B cell (primary cell): ENCODE data around the gene PSMD2. TPM values are rescaled to one million over a fixed set of nuclear protein-coding genes. Genes with fewer than 3 reads are reported as not detected.

Experiments used
- ATAC-seq: fragments of 200-7000 bp; cut with Tn5 transposase; one replicate; pipeline ENCODE4 v1.10.0; 2021; ENCODE audit warnings: low read depth, mild to moderate bottlenecking, moderate number of reproducible peaks, moderate library complexity
- CTCF ChIA-PET: fragments of 350-600 bp; sonication (Branson Sonifier 250); formaldehyde crosslinking; loops from one replicate; lab custom pipeline; 2021; ENCODE audit warnings: antibody characterized with exemption, inconsistent platforms; lab: Charles Lee
- POLR2A ChIA-PET: fragments of 350-600 bp; sonication (Branson Sonifier 250); formaldehyde crosslinking; loops from one replicate; lab custom pipeline; 2021; ENCODE audit warnings: antibody characterized with exemption; lab: Charles Lee
- DNase-seq: peaks from one replicate; pipeline ENCODE4 v3.0.0; 2013
- H2AFZ ChIP-seq: 2 replicates; pipeline ENCODE4 v1.6.1; 2012; ENCODE audit warnings: mild to moderate bottlenecking, low read depth, low read length; ENCODE audit not compliant: insufficient read depth, poor library complexity, severe bottlenecking
- H3K27ac ChIP-seq, 2 donors: 1 replicate in 1 of 2; 2 replicates in 1 of 2; pipeline ENCODE4 v1.5.1; 2012 to 2013; ENCODE audit warnings: low read length in 2 of 2, mild to moderate bottlenecking in 2 of 2, moderate library complexity in 1 of 2
- H3K27me3 ChIP-seq, 4 experiments: fragments of 200-600 bp in 1 of 4; sonication (generic) in 1 of 4; replicated peaks in 1 of 4; 1 replicate in 2 of 4; 2 replicates in 2 of 4; pipeline versions ENCODE4 v1.6.1 to v1.7.0; 2013 to 2016; ENCODE audit warnings: low read length in 3 of 4, mild to moderate bottlenecking in 2 of 4, mixed read lengths in 1 of 4, moderate library complexity in 1 of 4; ENCODE audit not compliant: insufficient read depth in 4 of 4, control insufficient read depth in 3 of 4; ENCODE audit errors: control extremely low read depth in 1 of 4
- H3K36me3 ChIP-seq, 2 experiments: replicated peaks in 1 of 2; 1 replicate in 1 of 2; 2 replicates in 1 of 2; pipeline versions ENCODE4 v1.6.1 to v1.7.1; 2013; ENCODE audit warnings: low read length in 1 of 2; ENCODE audit not compliant: insufficient read depth in 2 of 2, control insufficient read depth in 1 of 2; ENCODE audit errors: control extremely low read depth in 1 of 2, extremely low read depth in 1 of 2
- H3K4me1 ChIP-seq, 2 donors: fragments of 200-600 bp in 1 of 2; sonication (generic) in 1 of 2; 1 replicate in 1 of 2; 2 replicates in 1 of 2; pipeline versions ENCODE4 v1.5.1 to v1.6.1; 2013 to 2017; ENCODE audit warnings: low read length in 2 of 2; ENCODE audit not compliant: control insufficient read depth in 2 of 2, insufficient read depth in 2 of 2
- H3K4me2 ChIP-seq: replicated peaks from 2 replicates; pipeline ENCODE3; 2012; ENCODE audit warnings: mild to moderate bottlenecking, low read depth, low read length; ENCODE audit not compliant: poor library complexity, severe bottlenecking
- H3K4me3 ChIP-seq, 5 experiments: fragments of 200-600 bp in 1 of 5; sonication (generic) in 1 of 5; 1 replicate in 3 of 5; 2 replicates in 2 of 5; pipeline versions ENCODE4 v1.5.1 to v1.7.0; 2011 to 2016; ENCODE audit warnings: low read length in 4 of 5, mild to moderate bottlenecking in 4 of 5, low read depth in 2 of 5, control low read depth in 1 of 5, moderate library complexity in 1 of 5; ENCODE audit not compliant: insufficient read depth in 1 of 5; ENCODE audit errors: control extremely low read depth in 1 of 5, extremely low read depth in 1 of 5
- H3K79me2 ChIP-seq: fragments of 200-600 bp; sonication (generic); one replicate; pipeline ENCODE4 v1.6.0; 2016; ENCODE audit warnings: low read length; ENCODE audit not compliant: control insufficient read depth, insufficient read depth
- H3K9ac ChIP-seq: fragments of 200-600 bp; sonication (generic); 2 replicates; pipeline ENCODE4 v1.6.1; 2017; ENCODE audit warnings: mild to moderate bottlenecking, low read length, moderate library complexity
- H3K9me3 ChIP-seq, 3 donors: one replicate each; pipeline versions ENCODE4 v1.6.1 to v1.7.1; 2013; ENCODE audit warnings: low read length in 2 of 3; ENCODE audit not compliant: control insufficient read depth in 2 of 3, insufficient read depth in 1 of 3; ENCODE audit errors: control extremely low read depth in 1 of 3
- H4K20me1 ChIP-seq: 2 replicates; pipeline ENCODE4 v1.6.0; 2012; ENCODE audit warnings: mild to moderate bottlenecking, low read length; ENCODE audit not compliant: insufficient read depth, control insufficient read depth, poor library complexity, severe bottlenecking
- H3K27ac Mint-ChIP-seq: one replicate; pipeline ENCODE4 v1.8.0; 2021; ENCODE audit warnings: mixed read lengths
- H3K27me3 Mint-ChIP-seq: one replicate; pipeline ENCODE4 v1.8.0; 2021; ENCODE audit warnings: mixed read lengths
- H3K4me1 Mint-ChIP-seq: one replicate; pipeline ENCODE4 v1.8.0; 2021; ENCODE audit warnings: mixed read lengths
- H3K4me3 Mint-ChIP-seq: one replicate; pipeline ENCODE4 v1.8.0; 2021; ENCODE audit warnings: mixed read lengths
- H3K9me3 Mint-ChIP-seq: one replicate; pipeline ENCODE4 v1.8.0; 2022; ENCODE audit warnings: mixed read lengths; ENCODE audit not compliant: insufficient read depth
- CTCF ChIP-seq: fragments of 200-600 bp; IDR thresholded peaks from one replicate; pipeline ENCODE4 v1.8.0; 2022; ENCODE audit warnings: antibody characterized with exemption, mild to moderate bottlenecking
- EZH2 ChIP-seq: IDR thresholded peaks from 2 replicates; pipeline ENCODE4 v1.6.1; 2012; ENCODE audit warnings: borderline replicate concordance, low read depth, mild to moderate bottlenecking, moderate library complexity, low read length; ENCODE audit not compliant: insufficient read depth, poor library complexity, severe bottlenecking
- WGBS: methylation state at CpG from one replicate; pipeline ENCODE4 v1.1.5; 2013; ENCODE audit warnings: missing lambda C conversion rate; ENCODE audit not compliant: insufficient coverage; 5-methylcytosine and 5-hydroxymethylcytosine counted together
- intact Hi-C: fragments of 100-400 bp; cut with micrococcal nuclease; formaldehyde crosslinking; loops from one replicate; pipeline ENCODE4 v1.10.0; 2022
- polyA plus RNA-seq: library from polyadenylated mRNA; depleted of rRNA; stranded (reverse); fragments of >200 nt; gene quantifications from 2 replicates; pipeline ENCODE4 v1.2.3, GENCODE V29; 2012
- total RNA-seq, 2 donors: library from RNA; stranded (reverse); fragments of 120-200 nt in 1 of 2; gene quantifications; 1 replicate in 1 of 2; 2 replicates in 1 of 2; pipeline versions ENCODE4 v1.2.3 to v1.2.4, GENCODE V29; 2013 to 2022

Gene PSMD2
- total and polyA plus RNA-seq, 2 donors (not counting 1 experiment from before 2014, with no cell fraction given) = 79.4 to 140 TPM

DNA sequence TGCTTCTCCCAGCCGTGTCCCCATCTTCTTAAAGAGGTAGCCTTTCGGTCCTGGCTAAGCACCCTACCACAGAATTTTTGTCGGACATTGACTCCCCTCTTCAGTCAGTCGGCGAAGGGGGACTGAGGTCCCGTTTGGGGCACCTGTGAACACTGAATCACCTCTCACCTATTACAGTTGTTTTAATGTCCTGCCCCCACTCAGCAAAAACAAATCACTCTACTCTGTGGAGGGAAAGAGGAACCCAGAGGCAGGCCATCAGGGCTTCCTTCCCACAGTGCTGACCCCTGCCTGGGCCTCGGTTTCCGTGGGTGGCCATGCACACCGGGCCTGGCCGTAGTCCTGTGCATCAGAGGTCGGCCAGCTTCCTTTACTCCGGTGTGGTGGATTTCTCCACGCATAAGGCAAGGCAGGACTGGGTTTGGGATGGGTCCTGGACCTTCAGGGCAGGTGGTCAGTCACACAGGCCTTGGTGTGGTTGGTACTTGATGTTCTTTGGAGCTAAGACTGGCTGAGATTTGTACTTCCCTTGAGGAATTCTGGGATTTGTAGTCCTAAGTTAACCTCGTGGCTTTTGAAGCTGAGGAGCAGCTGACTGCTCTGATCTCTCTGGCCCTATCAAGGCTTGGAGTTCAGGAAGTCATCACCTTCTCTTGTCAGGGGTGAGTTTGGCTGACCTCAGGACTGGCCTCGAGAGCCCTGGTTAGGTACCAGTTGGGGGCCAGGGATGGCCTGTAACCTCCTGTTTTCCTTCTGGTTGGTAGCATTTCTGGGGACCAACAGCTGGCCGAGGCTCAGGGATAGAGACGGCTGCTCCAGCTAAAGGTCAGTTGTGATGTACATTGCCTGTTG lies 37.7 kb downstream of the PSMD2 start:
- H3K36me3 ChIP-seq = peaks cover 1 to 31% of the 10 kb centered on the region in 2 experiments
- H3K4me3 Mint-ChIP-seq = peak overlapping the region; percentile 94
- ChIA-PET CTCF (interaction anchor here (1.2 to 1.8 kb wide), 2 partner anchors 17 to 177 kb away, joined by 3 to 5 read pairs; no protein-coding TSS in a partner anchor), POLR2A (no interaction called here)
- no peaks in the 10 kb centered on the region for H4K20me1 ChIP-seq
- H3K9me3 Mint-ChIP-seq = no peaks in the 10 kb centered on the region
- WGBS = 26% methylated on average over 17 of the region's 17 CpGs
- no peaks in the 10 kb centered on the region for H3K27me3 Mint-ChIP-seq
- peak overlapping the region; percentile 82 for H3K4me2 ChIP-seq
- H3K4me1 ChIP-seq = peaks cover 14 to 25% of the 10 kb centered on the region in 2 donors
- intact Hi-C loops = no loop called here
- peak overlapping the region; percentile 85 for H2AFZ ChIP-seq
- no peaks in the 10 kb centered on the region for H3K9me3 ChIP-seq
- H3K9ac ChIP-seq = peak overlapping the region; percentile 86
- peaks cover 30% of the 10 kb centered on the region for H3K4me1 Mint-ChIP-seq
- H3K79me2 ChIP-seq = peaks cover 19% of the 10 kb centered on the region
- H3K27ac ChIP-seq = peak overlapping the region in 1 of 2 donors; percentile 93
- H3K27ac Mint-ChIP-seq = peak overlapping the region; percentile 82
- ATAC-seq = peak; percentile 6
- peaks cover 0 to 3% (median 0%) of the 10 kb centered on the region in 4 experiments for H3K27me3 ChIP-seq
- DNase-seq = peak; percentile 38
- TF ChIP-seq CTCF (no peak), EZH2 (no peak)
- H3K4me3 ChIP-seq = peak overlapping the region; percentile 51 to 83 (median 73)

DNA sequence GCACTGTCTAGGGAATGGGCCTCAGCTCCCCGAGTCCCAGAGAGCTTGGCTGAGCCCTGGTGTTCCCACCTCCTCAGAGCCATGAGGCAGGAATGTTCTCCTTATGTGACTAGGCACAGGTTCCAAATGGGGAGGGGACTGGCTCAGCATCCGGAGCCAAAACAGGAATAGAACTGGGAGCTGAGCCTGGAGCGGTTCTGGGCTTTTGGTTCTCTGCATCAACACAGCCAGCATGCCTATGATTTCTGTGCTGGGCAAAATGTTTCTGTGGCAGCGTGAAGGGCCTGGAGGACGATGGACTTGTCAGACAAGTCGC lies 38.3 kb downstream of the PSMD2 start, which contains the start of gene FAM131A:
FAM131A (plus strand) TSS at position 202 of the 316 bp plus-strand sequence; CDS start at position 233, 31 bp downstream.
- ATAC-seq = no peak
- ChIA-PET CTCF (interaction anchor here (1.2 to 1.8 kb wide), 2 partner anchors 17 to 176 kb away, joined by 3 to 5 read pairs; no protein-coding TSS in a partner anchor), POLR2A (no interaction called here)
- H3K79me2 ChIP-seq = peaks cover 19% of the 10 kb centered on the region
- peak within 1 kb of the TSS; percentile 82 for H3K27ac Mint-ChIP-seq
- H3K27ac ChIP-seq = no peak within 1 kb of the TSS
- peaks cover 0 to 25% of the 10 kb centered on the region in 2 experiments for H3K36me3 ChIP-seq
- peak within 1 kb of the TSS; percentile 94 for H3K4me3 Mint-ChIP-seq
- H3K9me3 ChIP-seq = no peaks in the 10 kb centered on the region
- no peaks in the 10 kb centered on the region for H3K9me3 Mint-ChIP-seq
- DNase-seq = no peak
- peak within 1 kb of the TSS; percentile 85 for H2AFZ ChIP-seq
- peaks cover 30% of the 10 kb centered on the region for H3K4me1 Mint-ChIP-seq
- peak within 1 kb of the TSS; percentile 82 for H3K4me2 ChIP-seq
- H3K27me3 ChIP-seq = peaks cover 0 to 3% (median 0%) of the 10 kb centered on the region in 4 experiments
- peaks cover 14 to 25% of the 10 kb centered on the region in 2 donors for H3K4me1 ChIP-seq
- TF ChIP-seq EZH2 (no peak), CTCF (no peak)
- intact Hi-C loops = no loop called here
- peak within 1 kb of the TSS; percentile 86 for H3K9ac ChIP-seq
- no peaks in the 10 kb centered on the region for H4K20me1 ChIP-seq
- H3K27me3 Mint-ChIP-seq = no peaks in the 10 kb centered on the region
- 100% methylated on average over 6 of the region's 6 CpGs for WGBS
- H3K4me3 ChIP-seq = peak within 1 kb of the TSS; percentile 51 to 83 (median 73)
